A549 (cell line): ENCODE data around the gene MOB3A.
"Not testable (repeated sequence)": the region's sequence is repeated elsewhere in the genome, so short reads cannot be mapped to it uniquely, and the experiment has no call there.

Source experiments
- CBX8 ChIP-seq: fragments of 200-600 bp; sonication (generic); IDR thresholded peaks from 2 replicates; pipeline ENCODE4 v1.6.1; 2016
- CTCF ChIP-seq: fragments of >200 bp; sonication (Bioruptor Twin); formaldehyde crosslinking; IDR thresholded peaks from 3 replicates; pipeline ENCODE4 v1.5.1; 2016
- EHMT2 ChIP-seq: fragments of 200-600 bp; sonication (generic); IDR thresholded peaks from 2 replicates; pipeline ENCODE4 v1.6.1; 2016; ENCODE audit warnings: antibody characterized with exemption, low read depth, mild to moderate bottlenecking, moderate library complexity
- NFE2L2 ChIP-seq: fragments of 150-350 bp; conservative IDR thresholded peaks from 2 replicates; pipeline ENCODE4 v1.6.1; 2014; ENCODE audit warnings: low read length
- POLR2A ChIP-seq: IDR thresholded peaks from 2 replicates; pipeline ENCODE4 v1.6.1; 2012; ENCODE audit warnings: mild to moderate bottlenecking, low read length
- RCOR1 ChIP-seq: fragments of 150-350 bp; IDR thresholded peaks from 2 replicates; pipeline ENCODE4 v1.6.1; 2014; ENCODE audit warnings: antibody characterized with exemption, low read length, low read depth
- ZFP36 ChIP-seq: fragments of 450-650 bp; IDR thresholded peaks from 2 replicates; pipeline ENCODE4 v1.6.1; 2014; ENCODE audit warnings: borderline replicate concordance; ENCODE audit not compliant: partially characterized antibody

- TF ChIP-seq CTCF, ZFP36, EHMT2, POLR2A, RCOR1, NFE2L2, CBX8: not testable (repeated sequence)
Observed at GRCh38 chr19:2034253-2034652, 61.9 kb downstream of the MOB3A start.
